ENCODE measurements around the gene GNL3. TPM values are rescaled to one million over a fixed set of nuclear protein-coding genes. Genes with fewer than 3 reads are reported as not detected.
"Not testable (repeated sequence)": the region's sequence is repeated elsewhere in the genome, so short reads cannot be mapped to it uniquely, and the experiment has no call there.

Gene GNL3
- total and polyA plus RNA-seq, 7 experiments from 2014 or later = 60.0 to 116 (median 94.2) TPM

- Mint-ChIP-seq H3K4me1 (peaks cover 13 to 43% (median 31%) of the 10 kb centered on the region in 7 donors), H3K27ac (peak overlapping the region in 8 of 9 donors; percentile 80 to 95 (median 92)), H3K4me3 (peak overlapping the region in 4 of 10 donors; percentile 7 to 68 (median 60)), H3K36me3 (peaks cover 3 to 25% (median 9%) of the 10 kb centered on the region in 5 donors), H3K27me3 (no peaks in the 10 kb centered on the region), H3K9me3 (peaks cover 0 to 4% (median 2%) of the 10 kb centered on the region in 11 donors)
- Histone ChIP-seq H3K9me3 (ENCODE audit: control insufficient read depth in 2 of 3, low read length in 3 of 3) (no peaks in the 10 kb centered on the region), H3K4me3 (ENCODE audit: low read length) (no peak overlapping the region), H3K36me3 (ENCODE audit: control insufficient read depth in 2 of 3, insufficient read depth in 3 of 3, low read length in 3 of 3) (no peaks in the 10 kb centered on the region), H3K27me3 (ENCODE audit: control insufficient read depth in 2 of 2, insufficient read depth in 2 of 2, low read length in 2 of 2) (no peaks in the 10 kb centered on the region), H3K4me1 (ENCODE audit: control insufficient read depth in 2 of 2, insufficient read depth in 2 of 2, low read length in 2 of 2) (peaks cover 0 to 28% of the 10 kb centered on the region in 2 donors), H3K27ac (ENCODE audit: low read depth, low read length) (peak overlapping the region; percentile 69)
- ChIA-PET CTCF (interaction anchor here (2.3 kb wide), 1 partner anchor 16 kb away, joined by 9 read pairs; the partner anchor contains the start of genes GLT8D1 and SPCS1), POLR2A (interaction anchor here (1.7 to 3.1 kb wide), 2 partner anchors 15 to 18 kb away, joined by 7 to 33 read pairs; partner anchors contain the start of genes GLT8D1 and SPCS1)
- DNase-seq (no peak), ATAC-seq (no peak)
- intact Hi-C loops (cut with micrococcal nuclease) = loop anchor here in 1 of 2 donors (2.0 to 5.0 kb wide), 2 partner anchors 15 to 34 kb away; partner anchors contain the start of genes GNL3, PBRM1 and SPCS1
Observed at GRCh38 chr3:52721730-52722008, 35.8 kb downstream of the GNL3 start.

GRCh38 chr3:52722491-52722890 is 36.7 kb downstream of the GNL3 start:
- Histone ChIP-seq H3K4me1 (ENCODE audit: control insufficient read depth in 2 of 2, insufficient read depth in 2 of 2, low read length in 2 of 2) (peaks cover 0 to 28% of the 10 kb centered on the region in 2 donors), H3K36me3 (ENCODE audit: control insufficient read depth in 2 of 3, insufficient read depth in 3 of 3, low read length in 3 of 3) (no peaks in the 10 kb centered on the region), H3K27me3 (ENCODE audit: control insufficient read depth in 2 of 2, insufficient read depth in 2 of 2, low read length in 2 of 2) (no peaks in the 10 kb centered on the region), H3K27ac (ENCODE audit: low read depth, low read length) (peak overlapping the region; percentile 69), H3K4me3 (ENCODE audit: low read length) (no peak overlapping the region), H3K9me3 (ENCODE audit: control insufficient read depth in 2 of 3, low read length in 3 of 3) (no peaks in the 10 kb centered on the region)
- Mint-ChIP-seq H3K36me3 (peaks cover 3 to 29% (median 9%) of the 10 kb centered on the region in 5 donors), H3K9me3 (peaks cover 0 to 6% (median 2%) of the 10 kb centered on the region in 11 donors), H3K4me3 (peak overlapping the region in 1 of 10 donors; percentile 68), H3K4me1 (peaks cover 12 to 43% (median 31%) of the 10 kb centered on the region in 7 donors), H3K27ac (peak overlapping the region in 8 of 9 donors; percentile 43 to 95 (median 88)), H3K27me3 (no peaks in the 10 kb centered on the region)
- intact Hi-C loops (cut with micrococcal nuclease) = loop anchor here in 1 of 2 donors (5.0 kb wide), 1 partner anchor 35 kb away; the partner anchor contains the start of genes GNL3 and PBRM1
- ChIA-PET CTCF (no interaction called here), POLR2A (interaction anchor here (3.1 kb wide), 1 partner anchor 16 kb away, joined by 33 read pairs; the partner anchor contains the start of genes GLT8D1 and SPCS1)
- ATAC-seq (no peak), DNase-seq (no peak)

- H3K4me1 ChIP-seq (ENCODE audit: control insufficient read depth in 2 of 2, insufficient read depth in 2 of 2, low read length in 2 of 2) = peaks cover 0 to 28% of the 10 kb centered on the region in 2 donors
- Mint-ChIP-seq H3K4me1 (peaks cover 12 to 41% (median 31%) of the 10 kb centered on the region in 7 donors), H3K27me3 (no peaks in the 10 kb centered on the region), H3K36me3 (peaks cover 3 to 35% (median 20%) of the 10 kb centered on the region in 5 donors), H3K9me3 (peaks cover 0 to 17% (median 5%) of the 10 kb centered on the region in 11 donors), H3K4me3 (no peak overlapping the region), H3K27ac (peak overlapping the region in 3 of 9 donors; percentile 16 to 58 (median 44))
- ChIA-PET CTCF (no interaction called here), POLR2A (no interaction called here)
- DNase-seq (no peak), ATAC-seq (no peak)
- intact Hi-C loops (cut with micrococcal nuclease) = loop anchor here in 1 of 2 donors (5.0 kb wide), 1 partner anchor 37 kb away; the partner anchor contains the start of genes GNL3 and PBRM1
- H3K27ac ChIP-seq (ENCODE audit: low read depth, low read length) = no peak overlapping the region
- H3K27me3 ChIP-seq (ENCODE audit: control insufficient read depth in 2 of 2, insufficient read depth in 2 of 2, low read length in 2 of 2) = no peaks in the 10 kb centered on the region
- H3K4me3 ChIP-seq (ENCODE audit: low read length) = no peak overlapping the region
- no peaks in the 10 kb centered on the region for H3K9me3 ChIP-seq (ENCODE audit: control insufficient read depth in 2 of 3, low read length in 3 of 3)
- H3K36me3 ChIP-seq (ENCODE audit: control insufficient read depth in 2 of 3, insufficient read depth in 3 of 3, low read length in 3 of 3) = no peaks in the 10 kb centered on the region
Observed at GRCh38 chr3:52723935-52724334, 38.1 kb downstream of the GNL3 start.

GRCh38 chr3:52724511-52724910 is 38.7 kb downstream of the GNL3 start:
- H3K4me1 Mint-ChIP-seq = peaks cover 11 to 38% (median 30%) of the 10 kb centered on the region in 7 donors
- Histone ChIP-seq H3K9me3 (ENCODE audit: control insufficient read depth in 2 of 3, low read length in 3 of 3) (no peaks in the 10 kb centered on the region), H3K4me3 (ENCODE audit: low read length) (no peak overlapping the region), H3K36me3 (ENCODE audit: control insufficient read depth in 2 of 3, insufficient read depth in 3 of 3, low read length in 3 of 3) (no peaks in the 10 kb centered on the region), H3K27ac (ENCODE audit: low read depth, low read length) (no peak overlapping the region), H3K27me3 (ENCODE audit: control insufficient read depth in 2 of 2, insufficient read depth in 2 of 2, low read length in 2 of 2) (no peaks in the 10 kb centered on the region), H3K4me1 (ENCODE audit: control insufficient read depth in 2 of 2, insufficient read depth in 2 of 2, low read length in 2 of 2) (peaks cover 0 to 28% of the 10 kb centered on the region in 2 donors)
- ChIA-PET CTCF (no interaction called here), POLR2A (no interaction called here)
- H3K36me3 Mint-ChIP-seq = peaks cover 3 to 36% (median 23%) of the 10 kb centered on the region in 5 donors
- no peak overlapping the region for H3K4me3 Mint-ChIP-seq
- H3K27ac Mint-ChIP-seq = peak overlapping the region in 3 of 9 donors; percentile 16 to 72 (median 44)
- DNase-seq = no peak
- H3K27me3 Mint-ChIP-seq = no peaks in the 10 kb centered on the region
- ATAC-seq = no peak
- peaks cover 0 to 21% (median 6%) of the 10 kb centered on the region in 11 donors for H3K9me3 Mint-ChIP-seq
- intact Hi-C loops (cut with micrococcal nuclease) = loop anchor here in 1 of 2 donors (5.0 kb wide), 1 partner anchor 37 kb away; the partner anchor contains the start of genes GNL3 and PBRM1

GRCh38 chr3:52728753-52729152 is 42.9 kb downstream of the GNL3 start:
- H3K36me3 Mint-ChIP-seq = peaks cover 18 to 62% (median 57%) of the 10 kb centered on the region in 5 donors
- intact Hi-C loops (cut with micrococcal nuclease) = not testable (repeated sequence)

GRCh38 chr3:52730681-52731080 is 44.8 kb downstream of the GNL3 start:
- Mint-ChIP-seq H3K4me1 (peaks cover 0 to 15% (median 9%) of the 10 kb centered on the region in 7 donors), H3K9me3 (peaks cover 0 to 42% (median 14%) of the 10 kb centered on the region in 11 donors), H3K36me3 (peaks cover 15 to 77% (median 68%) of the 10 kb centered on the region in 5 donors), H3K4me3 (peak overlapping the region in 4 of 10 donors; percentile 3 to 39 (median 20)), H3K27me3 (no peaks in the 10 kb centered on the region), H3K27ac (peak overlapping the region in 8 of 9 donors; percentile 3 to 67 (median 14))
- peaks cover 0 to 21% (median 11%) of the 10 kb centered on the region in 3 experiments for H3K36me3 ChIP-seq (ENCODE audit: control insufficient read depth in 2 of 3, insufficient read depth in 3 of 3, low read length in 3 of 3)
- CTCF ChIA-PET = no interaction called here
- intact Hi-C loops (cut with micrococcal nuclease) = no loop called here
- ATAC-seq = no peak
- POLR2A ChIA-PET = no interaction called here
- H3K4me3 ChIP-seq (ENCODE audit: low read length) = no peak overlapping the region
- no peak overlapping the region for H3K27ac ChIP-seq (ENCODE audit: low read depth, low read length)
- H3K27me3 ChIP-seq (ENCODE audit: control insufficient read depth in 2 of 2, insufficient read depth in 2 of 2, low read length in 2 of 2) = no peaks in the 10 kb centered on the region
- H3K9me3 ChIP-seq (ENCODE audit: control insufficient read depth in 2 of 3, low read length in 3 of 3) = peaks cover 0 to 4% (median 0%) of the 10 kb centered on the region in 3 experiments
- H3K4me1 ChIP-seq (ENCODE audit: control insufficient read depth in 2 of 2, insufficient read depth in 2 of 2, low read length in 2 of 2) = peaks cover 0 to 2% of the 10 kb centered on the region in 2 donors
- peak in 1 of 9 donors; percentile 7 for DNase-seq

More at GRCh38 chr3:52728753-52729152, 42.9 kb downstream of the GNL3 start:
- POLR2A ChIA-PET; H3K4me3 Mint-ChIP-seq; ATAC-seq; CTCF ChIA-PET; H3K4me3 ChIP-seq (ENCODE audit: low read length); H3K27me3 Mint-ChIP-seq; H3K27me3 ChIP-seq (ENCODE audit: control insufficient read depth in 2 of 2, insufficient read depth in 2 of 2, low read length in 2 of 2); H3K27ac ChIP-seq (ENCODE audit: low read depth, low read length); H3K9me3 ChIP-seq (ENCODE audit: control insufficient read depth in 2 of 3, low read length in 3 of 3); DNase-seq; H3K4me1 ChIP-seq (ENCODE audit: control insufficient read depth in 2 of 2, insufficient read depth in 2 of 2, low read length in 2 of 2); H3K27ac Mint-ChIP-seq: not testable (repeated sequence)
- peaks cover 0 to 42% (median 14%) of the 10 kb centered on the region in 11 donors for H3K9me3 Mint-ChIP-seq
- H3K4me1 Mint-ChIP-seq = peaks cover 0 to 15% (median 9%) of the 10 kb centered on the region in 7 donors
- H3K36me3 ChIP-seq (ENCODE audit: control insufficient read depth in 2 of 3, insufficient read depth in 3 of 3, low read length in 3 of 3) = peaks cover 0 to 16% (median 11%) of the 10 kb centered on the region in 3 experiments

All from naive thymus-derived CD4-positive, alpha-beta T cell (primary cell).